ENCODE measurements around the gene NME7. TPM values are rescaled to one million over a fixed set of nuclear protein-coding genes. Genes with fewer than 3 reads are reported as not detected.

The NME7 gene
- total and polyA plus RNA-seq, 10 donors, result 4.0 to 22.0 (median 9.7) TPM

DNA sequence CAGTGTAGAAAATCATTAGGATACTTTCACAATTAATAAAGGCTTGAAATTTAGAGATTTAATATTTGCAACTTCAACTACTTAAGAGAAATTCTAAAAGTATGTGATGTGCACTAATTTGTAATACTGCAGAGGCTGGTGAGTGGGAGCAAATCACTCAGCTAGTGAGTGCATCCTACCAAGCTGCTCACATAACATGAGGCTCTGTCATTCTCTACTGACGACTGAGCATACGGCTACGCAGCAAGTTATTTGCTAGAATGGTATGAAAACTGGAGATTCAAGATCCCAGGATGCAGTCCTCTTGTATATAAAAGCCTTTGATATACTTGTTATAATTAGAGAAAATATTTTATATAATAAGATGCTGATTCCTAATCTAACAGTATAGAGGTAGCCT is 171.0 kb downstream of the NME7 start:
- Histone ChIP-seq H3K4me1 (no peaks in the 10 kb centered on the region), H3K9me3 (peaks cover 0 to 9% (median 2%) of the 10 kb centered on the region in 8 donors), H3K27ac (no peak overlapping the region), H3K27me3 (replicated peaks in 1 of 7) (no peaks in the 10 kb centered on the region), H3K4me3 (no peak overlapping the region), H3K36me3 (no peaks in the 10 kb centered on the region)
- intact Hi-C loops (cut with DNase I; ENCODE audit: low total_unique reads), result no loop called here
- TF ChIP-seq, protein P1, sequence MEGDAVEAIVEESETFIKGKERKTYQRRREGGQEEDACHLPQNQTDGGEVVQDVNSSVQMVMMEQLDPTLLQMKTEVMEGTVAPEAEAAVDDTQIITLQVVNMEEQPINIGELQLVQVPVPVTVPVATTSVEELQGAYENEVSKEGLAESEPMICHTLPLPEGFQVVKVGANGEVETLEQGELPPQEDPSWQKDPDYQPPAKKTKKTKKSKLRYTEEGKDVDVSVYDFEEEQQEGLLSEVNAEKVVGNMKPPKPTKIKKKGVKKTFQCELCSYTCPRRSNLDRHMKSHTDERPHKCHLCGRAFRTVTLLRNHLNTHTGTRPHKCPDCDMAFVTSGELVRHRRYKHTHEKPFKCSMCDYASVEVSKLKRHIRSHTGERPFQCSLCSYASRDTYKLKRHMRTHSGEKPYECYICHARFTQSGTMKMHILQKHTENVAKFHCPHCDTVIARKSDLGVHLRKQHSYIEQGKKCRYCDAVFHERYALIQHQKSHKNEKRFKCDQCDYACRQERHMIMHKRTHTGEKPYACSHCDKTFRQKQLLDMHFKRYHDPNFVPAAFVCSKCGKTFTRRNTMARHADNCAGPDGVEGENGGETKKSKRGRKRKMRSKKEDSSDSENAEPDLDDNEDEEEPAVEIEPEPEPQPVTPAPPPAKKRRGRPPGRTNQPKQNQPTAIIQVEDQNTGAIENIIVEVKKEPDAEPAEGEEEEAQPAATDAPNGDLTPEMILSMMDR (IDR thresholded peaks at IDR 0.05 in 8 of 11, conservative IDR thresholded peaks at IDR 0.05 in 3 of 11), result no peak
- TF ChIP-seq POLR2AphosphoS5 (IDR thresholded peaks at IDR 0.05) (no peak), POLR2A (IDR thresholded peaks at IDR 0.05) (no peak)
- DNase-seq, result no peak
- 92 to 99% (median 97%) methylated on average over 3 of the region's 3 CpGs for WGBS, 5 donors

DNA sequence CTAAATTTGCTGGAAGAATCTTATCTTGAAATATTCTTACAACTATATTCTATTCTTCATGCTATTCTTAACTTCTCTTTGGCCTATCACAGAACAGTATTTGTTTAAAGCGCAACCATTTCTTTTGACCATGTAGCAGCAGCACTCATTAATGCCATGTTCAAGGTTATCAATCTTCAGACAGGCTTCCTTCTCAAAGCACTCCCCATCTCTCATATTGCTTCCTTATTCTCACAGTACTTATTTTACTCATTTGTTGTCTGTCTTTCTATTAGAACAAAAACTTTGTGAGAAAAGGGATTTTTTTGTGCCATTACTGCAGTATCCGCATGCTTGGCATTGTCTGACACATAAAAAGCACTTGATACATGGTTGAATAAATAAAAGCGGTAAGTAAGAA is 171.4 kb downstream of the NME7 start:
- no peaks in the 10 kb centered on the region for H3K36me3 ChIP-seq
- WGBS, 5 donors, result 81 to 87% (median 85%) methylated on average over 3 of the region's 3 CpGs
- H3K9me3 ChIP-seq, result peaks cover 0 to 9% (median 2%) of the 10 kb centered on the region in 8 donors
- H3K4me1 ChIP-seq, result no peaks in the 10 kb centered on the region
- TF ChIP-seq, protein P1 (IDR thresholded peaks at IDR 0.05 in 8 of 11, conservative IDR thresholded peaks at IDR 0.05 in 3 of 11), result no peak
- TF ChIP-seq POLR2A (IDR thresholded peaks at IDR 0.05) (no peak), POLR2AphosphoS5 (IDR thresholded peaks at IDR 0.05) (no peak)
- intact Hi-C loops (cut with DNase I; ENCODE audit: low total_unique reads), result no loop called here
- H3K4me3 ChIP-seq, result no peak overlapping the region
- H3K27me3 ChIP-seq (replicated peaks in 1 of 7), result no peaks in the 10 kb centered on the region
- no peak overlapping the region for H3K27ac ChIP-seq
- DNase-seq, result no peak

DNA sequence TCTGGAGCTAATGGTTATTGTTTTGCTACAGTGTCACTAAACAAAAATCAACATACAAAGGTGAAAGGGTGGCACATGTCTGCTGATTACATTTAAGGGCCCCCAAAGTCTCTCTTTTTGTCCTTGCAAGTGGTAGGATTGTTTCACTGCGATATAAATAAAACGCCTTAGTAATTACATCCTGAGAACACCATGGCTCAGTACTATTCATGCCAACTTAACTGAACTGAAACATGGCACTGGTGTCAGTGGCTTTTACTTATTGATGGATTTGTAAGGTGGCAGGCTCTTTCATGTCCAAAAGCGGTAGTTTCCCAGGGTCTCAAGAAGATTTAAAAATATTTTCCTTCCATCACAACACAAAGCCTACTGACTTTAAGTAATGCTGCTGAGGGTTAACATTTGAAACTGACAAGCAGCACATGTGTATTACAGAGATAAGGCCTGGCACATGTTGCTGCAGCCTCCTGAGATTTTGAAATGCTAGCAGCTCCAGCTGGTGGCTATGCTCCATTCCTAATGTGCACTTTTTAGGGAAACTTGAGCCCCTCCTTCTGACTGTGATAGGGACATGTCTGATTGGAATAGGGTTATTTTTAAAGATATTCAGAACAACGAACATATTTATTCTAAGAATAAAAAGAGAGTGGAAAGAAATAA is 174.3 kb downstream of the NME7 start:
- Histone ChIP-seq H3K9me3 (peaks cover 0 to 9% (median 2%) of the 10 kb centered on the region in 8 donors), H3K27ac (no peak overlapping the region), H3K4me3 (no peak overlapping the region), H3K27me3 (replicated peaks in 1 of 7) (no peaks in the 10 kb centered on the region), H3K4me1 (no peaks in the 10 kb centered on the region), H3K36me3 (no peaks in the 10 kb centered on the region)
- TF ChIP-seq POLR2A (IDR thresholded peaks at IDR 0.05) (no peak), POLR2AphosphoS5 (IDR thresholded peaks at IDR 0.05) (no peak)
- TF ChIP-seq, protein P1 (IDR thresholded peaks at IDR 0.05 in 8 of 11, conservative IDR thresholded peaks at IDR 0.05 in 3 of 11), result no peak
- intact Hi-C loops (cut with DNase I; ENCODE audit: low total_unique reads), result no loop called here
- DNase-seq, result no peak
- WGBS, 5 donors, result 49 to 63% (median 54%) methylated on average over 4 of the region's 4 CpGs

DNA sequence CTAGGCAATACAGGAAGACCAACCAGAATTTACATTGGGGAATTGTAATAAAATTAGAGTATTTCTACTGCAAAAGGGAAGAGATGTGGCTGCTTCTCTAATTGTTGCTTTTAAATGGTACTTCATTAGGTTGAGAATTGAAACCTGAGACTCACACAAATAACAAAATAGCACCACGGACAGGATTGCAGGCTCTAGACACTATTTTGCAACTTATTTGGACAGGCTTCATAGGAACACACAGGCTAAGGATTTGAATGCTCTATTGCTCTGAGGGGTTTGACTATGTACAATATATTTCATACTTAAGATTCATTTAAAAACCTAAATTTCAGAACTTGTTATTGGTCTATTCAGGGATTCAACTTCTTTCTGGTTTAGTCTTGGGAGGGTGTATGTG is 181.5 kb downstream of the NME7 start:
- DNase-seq, result no peak
- Histone ChIP-seq H3K9me3 (no peaks in the 10 kb centered on the region), H3K4me1 (no peaks in the 10 kb centered on the region), H3K36me3 (no peaks in the 10 kb centered on the region), H3K27ac (no peak overlapping the region), H3K27me3 (replicated peaks in 1 of 7) (no peaks in the 10 kb centered on the region), H3K4me3 (no peak overlapping the region)
- WGBS, 5 donors, result 59 to 97% (median 82%) methylated on average over 1 of the region's 1 CpG
- TF ChIP-seq, protein P1 (IDR thresholded peaks at IDR 0.05 in 8 of 11, conservative IDR thresholded peaks at IDR 0.05 in 3 of 11), result no peak
- TF ChIP-seq POLR2A (IDR thresholded peaks at IDR 0.05) (no peak), POLR2AphosphoS5 (IDR thresholded peaks at IDR 0.05) (no peak)
- intact Hi-C loops (cut with DNase I; ENCODE audit: low total_unique reads), result no loop called here
